DND-41 (cell line): ENCODE measurements around the gene HIVEP2.

ENCODE experiments used
- ATAC-seq: fragments of 200-7000 bp; cut with Tn5 transposase; 3 replicates; pipeline ENCODE4 v1.9.1; 2021; ENCODE audit warnings: low read depth; ENCODE audit not compliant: insufficient read depth
- DNase-seq: peaks from one replicate; pipeline ENCODE4 v3.0.0-alpha.2; 2020
- H2AFZ ChIP-seq: 2 replicates; pipeline ENCODE4 v1.6.0; 2012; ENCODE audit warnings: low read depth, low read length
- H3K27ac ChIP-seq: 2 replicates; pipeline ENCODE4 v1.5.1; 2012; ENCODE audit warnings: low read length, inconsistent platforms
- H3K27me3 ChIP-seq: fragments of 200-600 bp; sonication (generic); 2 replicates; pipeline ENCODE4 v1.6.0; 2012; ENCODE audit warnings: low read length, mild to moderate bottlenecking, inconsistent platforms; ENCODE audit not compliant: insufficient read depth, poor library complexity
- H3K36me3 ChIP-seq: 2 replicates; pipeline ENCODE4 v1.5.1; 2012; ENCODE audit warnings: low read length, inconsistent platforms; ENCODE audit not compliant: insufficient read depth
- H3K4me1 ChIP-seq: 2 replicates; pipeline ENCODE4 v1.5.1; 2012; ENCODE audit warnings: mild to moderate bottlenecking, low read length; ENCODE audit not compliant: insufficient read depth
- H3K4me2 ChIP-seq: 2 replicates; pipeline ENCODE4 v1.6.0; 2012; ENCODE audit warnings: mild to moderate bottlenecking, moderate library complexity, low read length, inconsistent platforms; ENCODE audit not compliant: insufficient read depth
- H3K4me3 ChIP-seq, 2 experiments: fragments of 200-600 bp in 1 of 2; shearing (Covaris generic) in 1 of 2; 2 replicates each; pipeline ENCODE4 v1.5.1; 2012 to 2016; ENCODE audit warnings: inconsistent platforms in 2 of 2, low read length in 2 of 2, mild to moderate bottlenecking in 2 of 2, low read depth in 1 of 2, moderate library complexity in 1 of 2
- H3K79me2 ChIP-seq: 2 replicates; pipeline ENCODE4 v1.6.0; 2012; ENCODE audit warnings: low read length, inconsistent platforms; ENCODE audit not compliant: insufficient read depth
- H3K9ac ChIP-seq: 2 replicates; pipeline ENCODE4 v1.6.0; 2012; ENCODE audit warnings: low read depth, mild to moderate bottlenecking, inconsistent platforms, low read length, moderate library complexity
- H3K9me3 ChIP-seq: 2 replicates; pipeline ENCODE4 v1.5.1; 2012; ENCODE audit warnings: low read length, moderate library complexity, mild to moderate bottlenecking, inconsistent platforms; ENCODE audit not compliant: insufficient read depth, severe bottlenecking
- H4K20me1 ChIP-seq: 2 replicates; pipeline ENCODE4 v1.6.0; 2012; ENCODE audit warnings: low read length; ENCODE audit not compliant: insufficient read depth
- CTCF ChIP-seq: IDR thresholded peaks from 2 replicates; pipeline ENCODE4 v1.5.1; 2012; ENCODE audit warnings: borderline replicate concordance, low read length, moderate library complexity, mild to moderate bottlenecking; ENCODE audit not compliant: poor library complexity, severe bottlenecking; ENCODE audit errors: extremely low read depth
- EZH2 ChIP-seq: IDR thresholded peaks from 3 replicates; pipeline ENCODE4 v1.6.1; 2012; ENCODE audit warnings: borderline replicate concordance, low read depth, mild to moderate bottlenecking, moderate library complexity, low read length, inconsistent platforms; ENCODE audit not compliant: severe bottlenecking

The HIVEP2 gene

GRCh38 chr6:142851601-142852000 lies 93.4 kb downstream of the HIVEP2 start:
- Histone ChIP-seq H2AFZ (no peak overlapping the region), H3K27ac (no peak overlapping the region), H3K4me3 (no peak overlapping the region), H3K79me2 (no peaks in the 10 kb centered on the region), H3K4me1 (peaks cover 24% of the 10 kb centered on the region), H3K4me2 (no peak overlapping the region), H3K9ac (no peak overlapping the region), H3K9me3 (no peaks in the 10 kb centered on the region), H3K36me3 (no peaks in the 10 kb centered on the region), H3K27me3 (no peaks in the 10 kb centered on the region), H4K20me1 (no peaks in the 10 kb centered on the region)
- ATAC-seq (no peak), DNase-seq (no peak)
- TF ChIP-seq EZH2 (no peak), CTCF (no peak)

GRCh38 chr6:142850679-142851423 lies 94.1 kb downstream of the HIVEP2 start:
- Histone ChIP-seq H3K9ac (no peak overlapping the region), H3K27me3 (no peaks in the 10 kb centered on the region), H4K20me1 (no peaks in the 10 kb centered on the region), H3K27ac (no peak overlapping the region), H3K36me3 (no peaks in the 10 kb centered on the region), H3K4me2 (no peak overlapping the region), H3K4me3 (no peak overlapping the region), H3K79me2 (no peaks in the 10 kb centered on the region), H3K9me3 (no peaks in the 10 kb centered on the region), H3K4me1 (peaks cover 23% of the 10 kb centered on the region), H2AFZ (no peak overlapping the region)
- TF ChIP-seq EZH2: no peak
- no peak for TF ChIP-seq CTCF
- no peak; the same call in 2 of the 3 replicates for ATAC-seq
- no peak for DNase-seq

GRCh38 chr6:142848976-142849375 lies 96.0 kb downstream of the HIVEP2 start:
- Histone ChIP-seq H4K20me1 (no peaks in the 10 kb centered on the region), H3K4me3 (no peak overlapping the region), H3K36me3 (no peaks in the 10 kb centered on the region), H3K79me2 (no peaks in the 10 kb centered on the region), H3K9ac (no peak overlapping the region), H2AFZ (no peak overlapping the region), H3K9me3 (no peaks in the 10 kb centered on the region), H3K27me3 (no peaks in the 10 kb centered on the region), H3K4me2 (no peak overlapping the region), H3K27ac (no peak overlapping the region), H3K4me1 (peaks cover 25% of the 10 kb centered on the region)
- no peak for DNase-seq
- TF ChIP-seq CTCF (no peak), EZH2 (no peak)
- no peak for ATAC-seq

GRCh38 chr6:142848156-142848555 lies 96.8 kb downstream of the HIVEP2 start:
- no peak overlapping the region for H3K4me3 ChIP-seq
- no peaks in the 10 kb centered on the region for H3K36me3 ChIP-seq
- no peaks in the 10 kb centered on the region for H3K79me2 ChIP-seq
- H2AFZ ChIP-seq: no peak overlapping the region
- no peak for ATAC-seq
- H3K27ac ChIP-seq: no peak overlapping the region
- H3K9ac ChIP-seq: no peak overlapping the region
- peaks cover 33% of the 10 kb centered on the region for H3K4me1 ChIP-seq
- TF ChIP-seq EZH2 (no peak), CTCF (no peak)
- H3K27me3 ChIP-seq: no peaks in the 10 kb centered on the region
- H3K9me3 ChIP-seq: no peaks in the 10 kb centered on the region
- H4K20me1 ChIP-seq: no peaks in the 10 kb centered on the region
- no peak overlapping the region for H3K4me2 ChIP-seq
- DNase-seq: no peak
